ENCODE results near the gene MOB3B.
"Not testable (repeated sequence)": the region's sequence is repeated elsewhere in the genome, so short reads cannot be mapped to it uniquely, and the experiment has no call there.

Gene MOB3B

GRCh38 chr9:27422279-27422834 is 107.3 kb downstream of the MOB3B start:
- TF ChIP-seq EZH2 (IDR thresholded peaks at IDR 0.05; ENCODE audit: borderline replicate concordance, low read length): no peak
- TF ChIP-seq CTCF (IDR thresholded peaks at IDR 0.05; ENCODE audit: low read length): no peak
- no peaks in the 10 kb centered on the region for H3K36me3 ChIP-seq (ENCODE audit: insufficient read depth, low read length)
- no peak overlapping the region for H3K4me3 ChIP-seq (ENCODE audit: low read depth, low read length, poor library complexity, severe bottlenecking)
- no peaks in the 10 kb centered on the region for H3F3A ChIP-seq (ENCODE audit: insufficient read depth, low read length)
- H3K9me3 ChIP-seq (ENCODE audit: low read length): no peaks in the 10 kb centered on the region
- no peak overlapping the region for H3K9ac ChIP-seq (ENCODE audit: low read length)
- no peak overlapping the region for H3K4me2 ChIP-seq (ENCODE audit: low read length)
- H3K27ac ChIP-seq (ENCODE audit: low read depth, low read length, poor library complexity, severe bottlenecking): no peak overlapping the region
- no peaks in the 10 kb centered on the region for H3K9me2 ChIP-seq (ENCODE audit: low read depth, low read length)
- H2AFZ ChIP-seq (ENCODE audit: low read length): no peak overlapping the region
- H3K4me1 ChIP-seq (ENCODE audit: insufficient read depth, low read length, severe bottlenecking): no peaks in the 10 kb centered on the region
- no peaks in the 10 kb centered on the region for H3K79me2 ChIP-seq (ENCODE audit: insufficient read depth, low read length)
- H3K27me3 ChIP-seq (ENCODE audit: insufficient read depth, low read length): no peaks in the 10 kb centered on the region
- no peaks in the 10 kb centered on the region for H4K20me1 ChIP-seq (ENCODE audit: insufficient read depth, low read length)

- Histone ChIP-seq H3K9me2 (ENCODE audit: low read depth, low read length) (no peaks in the 10 kb centered on the region), H4K20me1 (ENCODE audit: insufficient read depth, low read length) (no peaks in the 10 kb centered on the region), H3K9me3 (ENCODE audit: low read length) (no peaks in the 10 kb centered on the region), H3K36me3 (ENCODE audit: insufficient read depth, low read length) (no peaks in the 10 kb centered on the region), H3K4me3 (ENCODE audit: low read depth, low read length, poor library complexity, severe bottlenecking) (no peak overlapping the region), H3K27me3 (ENCODE audit: insufficient read depth, low read length) (no peaks in the 10 kb centered on the region), H3K4me2 (ENCODE audit: low read length) (no peak overlapping the region), H3F3A (ENCODE audit: insufficient read depth, low read length) (no peaks in the 10 kb centered on the region), H3K9ac (ENCODE audit: low read length) (no peak overlapping the region), H3K27ac (ENCODE audit: low read depth, low read length, poor library complexity, severe bottlenecking) (no peak overlapping the region), H3K79me2 (ENCODE audit: insufficient read depth, low read length) (no peaks in the 10 kb centered on the region), H3K4me1 (ENCODE audit: insufficient read depth, low read length, severe bottlenecking) (no peaks in the 10 kb centered on the region), H2AFZ (ENCODE audit: low read length) (no peak overlapping the region)
- TF ChIP-seq EZH2 (IDR thresholded peaks at IDR 0.05; ENCODE audit: borderline replicate concordance, low read length) (no peak), CTCF (IDR thresholded peaks at IDR 0.05; ENCODE audit: low read length) (no peak)
Measured at GRCh38 chr9:27421577-27421976, 108.0 kb downstream of the MOB3B start.

GRCh38 chr9:27419558-27419957 is 110.1 kb downstream of the MOB3B start:
- H3K4me3 ChIP-seq (ENCODE audit: low read depth, low read length, poor library complexity, severe bottlenecking); H4K20me1 ChIP-seq (ENCODE audit: insufficient read depth, low read length); H3K9me3 ChIP-seq (ENCODE audit: low read length); H3K27me3 ChIP-seq (ENCODE audit: insufficient read depth, low read length); H3K4me2 ChIP-seq (ENCODE audit: low read length); H3K27ac ChIP-seq (ENCODE audit: low read depth, low read length, poor library complexity, severe bottlenecking); H3K4me1 ChIP-seq (ENCODE audit: insufficient read depth, low read length, severe bottlenecking); H3K79me2 ChIP-seq (ENCODE audit: insufficient read depth, low read length); H3K9ac ChIP-seq (ENCODE audit: low read length); H3K36me3 ChIP-seq (ENCODE audit: insufficient read depth, low read length); H2AFZ ChIP-seq (ENCODE audit: low read length); H3K9me2 ChIP-seq (ENCODE audit: low read depth, low read length); H3F3A ChIP-seq (ENCODE audit: insufficient read depth, low read length): not testable (repeated sequence)

DNA sequence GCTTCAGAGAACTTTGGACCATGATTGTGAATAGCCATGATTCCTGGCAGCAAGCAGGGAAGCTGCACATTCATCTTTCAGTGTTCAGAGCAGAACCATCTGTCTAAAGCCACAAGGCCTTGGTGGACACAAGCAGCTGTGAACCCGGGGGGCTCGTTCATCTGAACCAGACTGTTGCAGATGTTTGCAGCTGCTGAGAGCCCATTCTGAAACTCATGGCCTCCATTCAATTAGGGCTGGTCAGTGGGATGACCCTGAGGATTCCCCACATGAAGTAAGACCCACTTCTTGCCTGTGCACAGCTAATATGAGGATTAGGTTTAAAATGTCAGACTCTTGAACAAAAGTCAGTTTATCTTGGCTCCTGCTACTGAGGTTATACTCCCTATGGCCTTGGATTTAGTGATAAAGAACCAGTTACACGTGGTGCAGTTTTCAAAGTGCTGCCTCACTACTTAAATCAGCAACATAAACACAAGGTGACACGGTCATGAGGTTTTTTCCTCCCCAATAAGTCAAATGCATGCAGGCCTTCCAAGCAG is 115.3 kb downstream of the MOB3B start:
- Histone ChIP-seq H3K4me3 (ENCODE audit: low read depth, low read length, poor library complexity, severe bottlenecking) (no peak overlapping the region), H3K9ac (ENCODE audit: low read length) (no peak overlapping the region), H3K36me3 (ENCODE audit: insufficient read depth, low read length) (no peaks in the 10 kb centered on the region), H3K9me3 (ENCODE audit: low read length) (no peaks in the 10 kb centered on the region), H3K4me2 (ENCODE audit: low read length) (no peak overlapping the region), H3K27me3 (ENCODE audit: insufficient read depth, low read length) (no peaks in the 10 kb centered on the region), H3F3A (ENCODE audit: insufficient read depth, low read length) (no peaks in the 10 kb centered on the region), H3K9me2 (ENCODE audit: low read depth, low read length) (no peaks in the 10 kb centered on the region), H3K4me1 (ENCODE audit: insufficient read depth, low read length, severe bottlenecking) (no peaks in the 10 kb centered on the region), H3K27ac (ENCODE audit: low read depth, low read length, poor library complexity, severe bottlenecking) (no peak overlapping the region), H4K20me1 (ENCODE audit: insufficient read depth, low read length) (no peaks in the 10 kb centered on the region), H3K79me2 (ENCODE audit: insufficient read depth, low read length) (no peaks in the 10 kb centered on the region), H2AFZ (ENCODE audit: low read length) (no peak overlapping the region)
- TF ChIP-seq EZH2 (IDR thresholded peaks at IDR 0.05; ENCODE audit: borderline replicate concordance, low read length): no peak
- TF ChIP-seq CTCF (IDR thresholded peaks at IDR 0.05; ENCODE audit: low read length): no peak
